ENCODE results near the gene SMCO4.
A peak's percentile ranks its signal among the peaks of the same experiment; 100 is the strongest.
"Not testable (repeated sequence)": the region's sequence is repeated elsewhere in the genome, so short reads cannot be mapped to it uniquely, and the experiment has no call there.

The SMCO4 gene

DNA sequence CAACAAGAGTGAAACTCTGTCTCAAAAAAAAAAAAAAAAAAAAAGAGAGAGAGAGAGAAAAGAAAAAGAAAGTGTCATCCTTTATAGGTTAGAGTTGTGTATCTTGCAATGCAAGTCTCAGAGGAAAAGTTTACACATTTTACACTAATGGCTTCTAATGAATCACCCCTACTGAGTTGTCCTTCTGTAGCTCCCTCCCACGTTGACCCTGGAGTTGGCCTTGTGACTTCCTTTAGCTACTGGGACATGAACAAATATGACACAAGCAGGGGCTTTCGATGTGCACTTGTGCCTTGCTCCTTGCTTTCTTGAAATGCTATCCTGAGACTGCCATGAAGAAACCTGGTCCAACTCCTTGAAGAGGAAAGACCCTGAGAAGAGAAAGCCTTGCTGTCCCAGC, 2.4 kb upstream of the SMCO4 start:
- no peak for TF ChIP-seq GATA1 (IDR thresholded peaks at IDR 0.05; ENCODE audit: low read depth, low read length)
- no peak for TF ChIP-seq POLR2A (IDR thresholded peaks at IDR 0.05; ENCODE audit: low read length)
- no peak for DNase-seq

DNA sequence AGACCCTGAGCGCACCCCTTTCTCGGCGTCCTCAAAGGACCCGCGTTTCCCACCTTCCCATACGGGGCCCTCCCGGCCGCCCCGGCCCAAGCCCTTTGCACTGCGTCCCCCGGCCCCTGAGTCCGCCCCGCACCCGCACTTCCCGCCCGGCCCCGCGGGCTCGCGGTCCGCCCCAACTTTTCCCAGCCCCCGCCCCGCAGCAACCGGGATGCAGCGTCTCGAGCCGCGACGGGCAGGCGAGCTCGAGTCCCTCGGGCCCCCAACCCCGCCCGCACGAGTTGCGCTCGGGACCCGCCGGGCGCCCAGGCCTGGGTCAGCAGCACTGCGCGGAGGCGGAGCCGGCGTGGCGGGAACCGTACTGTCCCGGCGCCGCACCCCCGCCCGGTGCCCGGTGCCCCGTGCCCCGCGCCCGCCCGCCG, 371 bp downstream of the SMCO4 start:
- no peak for DNase-seq
- TF ChIP-seq POLR2A (IDR thresholded peaks at IDR 0.05; ENCODE audit: low read length) (no peak), GATA1 (IDR thresholded peaks at IDR 0.05; ENCODE audit: low read depth, low read length) (no peak)

DNA sequence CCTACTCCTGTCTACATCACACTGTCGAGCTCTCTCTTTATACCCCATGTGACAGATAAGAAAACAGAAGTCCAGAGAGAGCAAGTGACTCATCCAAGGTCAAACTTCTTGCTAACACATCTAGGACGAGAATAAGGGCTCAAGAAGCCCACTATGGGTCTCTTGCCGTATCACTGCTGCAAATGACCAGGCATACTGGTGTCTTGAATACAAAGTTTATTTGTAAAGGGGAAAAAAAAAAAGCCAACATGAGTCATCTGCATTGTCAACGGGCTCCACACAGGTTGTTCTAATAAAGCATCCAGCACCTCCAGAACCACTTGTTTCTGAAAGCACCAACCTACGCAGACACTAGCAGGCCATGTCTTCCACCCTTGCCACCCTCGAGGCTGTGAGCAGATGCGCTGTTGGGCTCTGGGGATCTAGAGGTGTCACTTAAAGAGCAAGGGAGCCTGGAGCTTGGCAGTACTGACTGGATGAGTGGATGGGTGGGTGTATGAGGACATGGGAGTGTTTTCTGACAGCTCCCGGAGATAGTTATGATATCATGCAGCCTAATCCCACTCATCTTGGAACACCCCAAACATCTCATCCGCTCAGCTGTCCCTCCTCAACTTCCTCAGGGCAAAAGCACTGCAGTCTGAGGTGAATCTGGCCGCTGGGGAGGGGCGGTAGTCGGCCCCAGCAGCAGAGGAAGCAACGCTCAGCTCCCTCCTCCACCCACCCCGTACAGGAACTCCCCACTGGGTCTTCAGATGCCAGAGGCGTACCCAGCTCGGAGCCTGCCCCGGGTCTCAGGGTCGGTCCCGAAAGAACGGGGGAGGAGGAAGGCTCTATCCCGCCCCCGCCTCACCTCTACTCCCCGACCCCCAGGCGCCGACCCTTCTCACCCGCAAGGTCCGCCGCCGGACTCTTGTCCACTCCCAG, 1.0 kb downstream of the SMCO4 start:
- peak; percentile 29 to 38 for DNase-seq
- TF ChIP-seq POLR2A (IDR thresholded peaks at IDR 0.05; ENCODE audit: low read length) = no peak
- no peak for TF ChIP-seq GATA1 (IDR thresholded peaks at IDR 0.05; ENCODE audit: low read depth, low read length)

DNA sequence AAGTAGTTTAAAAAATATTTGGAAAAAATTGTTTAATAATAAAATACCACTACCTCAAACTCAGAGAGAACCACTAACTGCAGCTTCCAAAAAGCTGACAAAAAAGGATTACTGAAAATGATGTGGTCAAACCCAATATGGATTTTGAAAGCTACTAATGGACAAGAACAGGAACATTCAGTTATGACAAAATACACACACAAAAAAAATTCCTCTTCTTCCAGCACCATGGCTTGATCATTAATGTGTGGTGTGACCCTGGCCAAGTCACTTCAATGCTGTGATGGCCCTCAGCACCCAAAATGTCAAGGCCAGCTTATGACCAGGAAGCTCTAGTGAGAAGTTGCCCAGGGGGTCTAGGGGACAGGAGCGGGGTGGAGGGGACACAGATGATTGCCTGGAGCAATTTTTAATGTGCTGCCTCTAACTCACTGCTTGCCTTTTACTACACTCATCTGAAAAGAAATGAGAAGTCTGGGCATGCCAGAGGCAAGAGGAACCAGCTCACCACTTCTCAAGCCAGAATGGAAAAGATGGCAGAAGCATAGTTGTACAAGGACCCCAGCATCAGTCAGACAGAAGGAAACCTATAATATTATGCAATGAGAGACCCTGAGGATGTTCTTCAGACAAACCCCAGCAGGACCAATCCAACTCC, 2.2 kb downstream of the SMCO4 start:
- DNase-seq = no peak
- TF ChIP-seq POLR2A (IDR thresholded peaks at IDR 0.05; ENCODE audit: low read length) (no peak), GATA1 (IDR thresholded peaks at IDR 0.05; ENCODE audit: low read depth, low read length) (no peak)

DNA sequence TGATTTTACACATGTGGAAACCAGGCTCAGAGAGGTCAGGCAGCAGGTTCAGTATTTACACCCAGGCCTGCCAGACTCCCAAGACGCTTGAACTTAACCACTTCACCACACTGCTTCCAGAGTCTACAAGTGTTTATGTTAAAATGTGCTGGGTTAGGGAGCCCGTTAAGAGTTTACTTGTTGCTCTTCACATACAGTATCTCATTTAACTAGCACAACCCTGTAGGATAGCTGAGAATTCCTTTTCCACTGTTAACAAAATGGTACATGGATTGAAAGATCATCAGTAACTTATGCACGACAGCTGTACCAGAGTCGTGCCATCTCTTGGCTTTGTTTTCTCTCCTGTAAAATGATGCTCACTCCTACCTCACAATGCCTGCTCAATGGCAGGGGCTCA, 2.9 kb downstream of the SMCO4 start:
- TF ChIP-seq GATA1 (IDR thresholded peaks at IDR 0.05; ENCODE audit: low read depth, low read length) (no peak), POLR2A (IDR thresholded peaks at IDR 0.05; ENCODE audit: low read length) (no peak)
- DNase-seq = no peak

DNA sequence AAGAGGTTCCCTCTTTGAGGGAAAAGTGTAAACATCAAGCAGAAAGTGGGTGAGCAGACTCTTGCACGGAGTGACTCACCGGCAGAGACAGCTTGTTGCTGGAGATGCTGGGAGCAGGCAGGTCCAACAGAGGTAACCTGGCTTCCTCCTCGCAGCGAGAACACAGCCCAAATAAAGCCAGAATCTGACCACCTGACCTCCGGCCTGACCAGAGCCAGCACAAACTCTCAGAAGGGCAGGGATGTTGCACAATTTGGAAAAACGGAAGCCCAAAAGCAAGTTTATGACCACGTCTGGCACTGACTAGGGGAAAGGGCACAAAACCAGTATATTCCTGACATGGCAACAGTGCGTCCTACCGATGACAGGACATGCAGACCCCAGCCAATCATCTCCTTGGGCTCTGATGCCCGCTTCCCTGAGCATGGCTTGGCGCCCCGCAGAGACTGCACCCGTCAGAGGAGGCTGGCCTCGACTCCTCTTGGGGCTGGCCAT, 5.4 kb downstream of the SMCO4 start:
- DNase-seq = no peak
- no peak for TF ChIP-seq POLR2A (IDR thresholded peaks at IDR 0.05; ENCODE audit: low read length)
- no peak for TF ChIP-seq GATA1 (IDR thresholded peaks at IDR 0.05; ENCODE audit: low read depth, low read length)

DNA sequence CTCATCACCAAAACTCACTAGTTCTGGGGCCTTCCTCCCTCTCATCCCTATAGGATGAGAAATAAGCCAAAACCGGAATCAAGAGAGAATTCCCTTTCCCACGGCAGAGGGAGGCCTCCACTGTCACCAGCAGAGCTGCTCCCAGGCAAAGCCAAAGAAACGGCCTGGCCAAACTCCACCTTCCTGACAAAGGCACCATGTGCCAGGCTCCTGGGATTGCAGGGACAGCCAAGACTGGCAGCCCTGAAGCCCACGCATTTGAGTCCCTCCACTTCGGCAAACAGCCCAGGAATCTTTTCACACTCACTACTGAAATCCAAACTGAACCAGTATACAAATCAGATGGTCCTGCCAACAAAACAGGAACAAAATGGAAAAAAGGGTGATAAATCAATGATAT, 6.1 kb downstream of the SMCO4 start:
- TF ChIP-seq POLR2A (IDR thresholded peaks at IDR 0.05; ENCODE audit: low read length) (no peak), GATA1 (IDR thresholded peaks at IDR 0.05; ENCODE audit: low read depth, low read length) (no peak)
- DNase-seq = no peak

DNA sequence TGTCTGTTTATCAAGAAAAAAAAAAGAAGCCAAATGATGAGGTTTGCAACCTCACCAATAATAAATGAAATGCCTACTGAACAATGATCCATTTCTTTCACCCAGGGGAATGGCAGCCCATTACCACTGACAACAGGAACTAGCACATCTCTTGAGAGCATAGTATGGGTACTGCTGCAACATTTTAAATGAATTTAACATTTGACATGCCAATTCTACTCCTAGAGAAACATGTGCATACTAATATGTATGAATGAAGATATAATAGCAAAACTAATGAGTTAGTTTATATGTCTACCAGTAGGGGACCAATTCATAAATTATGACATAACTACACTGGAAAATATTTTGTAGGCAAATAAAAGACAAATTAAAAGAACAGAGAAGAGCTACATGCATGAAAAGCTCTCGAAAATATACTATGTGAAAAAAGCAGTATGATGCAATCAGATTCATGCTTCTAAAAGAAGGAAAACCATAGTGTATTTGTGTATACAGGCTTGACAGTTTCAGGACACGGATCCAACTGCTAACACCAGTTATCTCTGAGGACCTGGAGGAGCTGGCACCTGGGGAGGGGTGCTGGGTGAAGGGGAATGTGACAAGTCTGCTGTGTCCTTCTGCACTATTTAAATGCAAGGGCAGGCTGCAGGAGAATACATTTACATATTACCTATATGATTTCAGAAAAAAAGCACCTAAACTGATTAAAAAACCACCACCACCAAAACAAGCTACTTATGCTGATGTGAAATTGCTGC, 6.9 kb downstream of the SMCO4 start:
- no peak for DNase-seq
- TF ChIP-seq GATA1 (IDR thresholded peaks at IDR 0.05; ENCODE audit: low read depth, low read length) = no peak
- no peak for TF ChIP-seq POLR2A (IDR thresholded peaks at IDR 0.05; ENCODE audit: low read length)

DNA sequence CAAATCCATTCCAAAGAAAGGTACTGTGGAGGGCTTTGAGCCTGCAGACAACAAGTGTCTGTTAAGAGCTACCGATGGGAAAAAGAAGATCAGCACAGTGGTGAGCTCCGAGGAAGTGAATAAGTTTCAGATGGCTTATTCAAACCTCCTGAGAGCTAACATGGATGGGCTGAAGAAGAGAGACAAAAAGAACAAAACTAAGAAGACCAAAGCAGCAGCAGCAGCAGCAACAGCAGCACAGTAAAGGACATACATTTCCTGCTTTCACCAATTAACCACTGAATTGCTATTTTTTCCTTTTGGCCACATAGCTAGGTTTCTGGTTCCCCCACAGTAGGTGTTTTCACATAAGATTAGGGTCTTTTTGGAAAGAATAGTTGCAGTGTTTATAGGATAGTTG, 7.6 kb downstream of the SMCO4 start:
- not testable (repeated sequence) for DNase-seq

DNA sequence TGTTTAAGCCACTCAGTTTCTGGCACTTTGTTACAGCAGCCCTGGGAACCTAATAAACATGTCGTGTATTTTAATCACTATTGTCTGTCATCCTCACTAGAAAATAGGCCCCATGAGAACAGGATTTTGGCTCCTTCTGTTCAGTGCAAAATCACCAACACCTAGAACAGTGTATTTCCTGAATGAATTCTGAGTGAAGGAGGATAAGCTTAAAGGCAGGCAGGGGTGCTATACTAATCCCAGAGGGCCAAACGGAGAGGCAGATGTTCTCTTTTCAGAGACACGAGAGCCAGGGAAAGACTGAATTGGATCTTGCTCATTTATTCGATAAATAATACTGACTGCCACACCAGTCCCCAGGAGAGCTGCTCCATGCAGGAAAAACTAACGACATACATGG, 10.4 kb downstream of the SMCO4 start:
- no peak for DNase-seq
- TF ChIP-seq POLR2A (IDR thresholded peaks at IDR 0.05; ENCODE audit: low read length) = no peak
- no peak for TF ChIP-seq GATA1 (IDR thresholded peaks at IDR 0.05; ENCODE audit: low read depth, low read length)

DNA sequence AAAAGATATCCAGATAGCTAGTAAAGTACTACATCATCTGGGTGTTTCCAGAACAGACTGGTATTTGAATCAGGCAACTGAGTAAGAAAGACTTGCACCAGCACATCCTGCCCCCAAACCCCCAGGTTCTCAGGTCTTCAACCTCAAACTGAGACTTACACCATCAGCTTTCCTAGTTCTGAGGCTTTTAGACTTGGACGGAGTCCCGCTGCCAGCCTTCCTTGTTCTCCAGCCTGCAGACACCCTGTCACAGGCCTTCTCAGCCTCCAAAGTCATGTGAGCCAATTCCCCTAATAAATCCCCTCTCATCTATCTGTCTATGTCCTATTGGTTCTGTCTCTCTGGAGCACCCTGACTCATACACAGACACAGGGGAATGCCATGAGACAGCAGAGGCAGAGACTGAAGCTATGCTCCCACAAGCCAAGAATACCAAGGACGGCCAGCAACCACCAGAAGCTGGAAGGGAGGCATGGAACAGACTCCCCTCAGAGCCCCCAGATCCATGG, 10.9 kb downstream of the SMCO4 start:
- TF ChIP-seq POLR2A (IDR thresholded peaks at IDR 0.05; ENCODE audit: low read length) = no peak
- no peak for TF ChIP-seq GATA1 (IDR thresholded peaks at IDR 0.05; ENCODE audit: low read depth, low read length)
- no peak for DNase-seq

DNA sequence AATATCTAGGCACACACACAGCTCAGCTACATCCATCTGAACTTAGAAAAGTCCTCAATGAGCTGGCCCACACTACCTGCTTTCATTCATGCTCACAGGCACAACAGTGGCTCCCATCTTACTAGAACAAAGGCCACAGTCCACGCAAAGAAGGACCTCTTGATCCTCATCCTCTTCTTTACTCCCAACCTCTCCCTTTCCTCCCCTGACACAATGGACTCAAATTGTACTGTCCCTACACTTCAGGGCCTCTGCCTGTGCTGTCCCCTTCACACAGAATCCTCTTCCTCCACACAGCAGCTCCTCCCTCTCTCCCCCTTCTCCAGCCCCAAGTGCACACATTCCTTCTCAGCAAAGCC, 12.7 kb downstream of the SMCO4 start:
- TF ChIP-seq GATA1 (IDR thresholded peaks at IDR 0.05; ENCODE audit: low read depth, low read length) = no peak
- TF ChIP-seq POLR2A (IDR thresholded peaks at IDR 0.05; ENCODE audit: low read length) = no peak
- DNase-seq = no peak

DNA sequence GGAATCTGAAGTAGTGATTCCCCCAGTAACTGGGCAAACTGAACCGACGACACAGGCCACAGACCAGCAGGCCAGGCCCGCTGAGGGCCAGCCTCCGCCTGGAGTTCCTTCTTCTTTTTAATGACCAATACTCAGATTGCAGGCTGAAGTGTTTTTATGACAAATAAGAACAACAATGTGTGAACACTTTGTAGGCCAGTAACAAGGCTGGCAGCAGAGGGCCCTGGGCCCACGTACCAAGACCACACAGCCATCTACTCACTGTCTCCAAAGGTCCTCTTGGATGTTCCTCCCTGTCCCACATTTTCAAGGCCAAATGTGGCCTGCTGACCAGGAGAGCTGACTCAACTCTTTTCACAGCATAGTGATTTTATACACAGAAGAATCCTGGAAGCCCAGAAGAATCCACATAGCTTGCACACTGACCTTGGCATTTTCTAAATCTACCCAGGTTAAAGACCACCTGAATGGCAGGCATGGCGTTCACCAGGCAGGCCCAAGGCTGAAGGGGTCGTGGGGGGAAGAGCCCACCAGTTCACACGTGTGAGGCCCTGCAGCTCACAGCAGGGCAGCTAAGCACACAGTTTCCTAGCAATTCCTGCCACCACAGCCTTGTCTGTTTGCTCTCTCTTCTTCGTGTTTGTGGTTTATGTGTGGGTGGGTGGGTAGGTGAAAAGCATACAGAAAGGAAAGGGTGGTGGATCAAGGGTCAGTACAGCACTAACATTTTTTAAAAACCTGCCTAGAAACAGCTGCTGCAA, 13.3 kb downstream of the SMCO4 start:
- DNase-seq = no peak
- no peak for TF ChIP-seq POLR2A (IDR thresholded peaks at IDR 0.05; ENCODE audit: low read length)
- no peak for TF ChIP-seq GATA1 (IDR thresholded peaks at IDR 0.05; ENCODE audit: low read depth, low read length)

All from erythroblast (primary cell).